Immature natural killer cell (primary cell): ENCODE data around the gene TMED6. TPM values are rescaled to one million over a fixed set of nuclear protein-coding genes. Genes with fewer than 3 reads are reported as not detected.
"Not testable (repeated sequence)": the region's sequence is repeated elsewhere in the genome, so short reads cannot be mapped to it uniquely, and the experiment has no call there.

Experiments
- DNase-seq, 3 donors: peaks; one replicate each; pipeline ENCODE4 v3.0.0; 2022; ENCODE audit warnings: mixed read lengths in 1 of 3
- H3K27ac Mint-ChIP-seq, 6 donors: one replicate each; pipeline ENCODE4 v1.8.0; 2020; ENCODE audit warnings: mixed read lengths in 6 of 6, mild to moderate bottlenecking in 5 of 6, inconsistent platforms in 4 of 6, moderate library complexity in 3 of 6
- H3K27me3 Mint-ChIP-seq, 3 donors: one replicate each; pipeline ENCODE4 v1.8.0; 2020 to 2021; ENCODE audit warnings: low read depth in 3 of 3, mild to moderate bottlenecking in 3 of 3, mixed read lengths in 3 of 3, moderate library complexity in 3 of 3, inconsistent platforms in 1 of 3
- H3K36me3 Mint-ChIP-seq, 3 donors: one replicate each; pipeline ENCODE4 v1.8.0; 2020; ENCODE audit warnings: mixed read lengths in 3 of 3, inconsistent platforms in 2 of 3, mild to moderate bottlenecking in 2 of 3
- H3K4me1 Mint-ChIP-seq, 2 donors: one replicate each; pipeline ENCODE4 v1.8.0; 2020; ENCODE audit warnings: inconsistent platforms in 2 of 2, mild to moderate bottlenecking in 2 of 2, mixed read lengths in 2 of 2, moderate library complexity in 1 of 2
- H3K4me3 Mint-ChIP-seq, 5 donors: one replicate each; pipeline ENCODE4 v1.8.0; 2020; ENCODE audit warnings: mild to moderate bottlenecking in 5 of 5, mixed read lengths in 5 of 5, inconsistent platforms in 3 of 5, moderate library complexity in 3 of 5
- H3K9me3 Mint-ChIP-seq, 6 donors: one replicate each; pipeline ENCODE4 v1.8.0; 2020; ENCODE audit warnings: mild to moderate bottlenecking in 6 of 6, mixed read lengths in 6 of 6, inconsistent platforms in 4 of 6, moderate library complexity in 3 of 6
- polyA plus RNA-seq, 3 donors: library from polyadenylated mRNA; unstranded; fragments of 300-500 nt; fragmentation: Illumina TruSeq; gene quantifications; one replicate each; pipeline ENCODE4 v1.2.3, GENCODE V29; 2021

Gene TMED6
- polyA plus RNA-seq, 3 donors from 2014 or later: not detected

GRCh38 chr16:69376393-69377059, 24.9 kb upstream of the TMED6 start:
- DNase-seq: no peak
- Mint-ChIP-seq H3K27ac (no peak overlapping the region), H3K36me3 (peaks cover 6 to 23% (median 16%) of the 10 kb centered on the region in 3 donors), H3K4me1 (peaks cover 0 to 14% of the 10 kb centered on the region in 2 donors), H3K27me3 (peaks cover 0 to 2% (median 1%) of the 10 kb centered on the region in 3 donors), H3K4me3 (no peak overlapping the region), H3K9me3 (peaks cover 0 to 3% (median 0%) of the 10 kb centered on the region in 6 donors)

- no peak overlapping the region for H3K4me3 Mint-ChIP-seq
- peaks cover 12 to 30% (median 24%) of the 10 kb centered on the region in 3 donors for H3K36me3 Mint-ChIP-seq
- H3K4me1 Mint-ChIP-seq: peaks cover 5 to 25% of the 10 kb centered on the region in 2 donors
- no peak for DNase-seq
- H3K27ac Mint-ChIP-seq: peak overlapping the region in 1 of 6 donors; percentile 30
- H3K9me3 Mint-ChIP-seq: peaks cover 0 to 4% (median 0%) of the 10 kb centered on the region in 6 donors
- peaks cover 0 to 2% (median 0%) of the 10 kb centered on the region in 3 donors for H3K27me3 Mint-ChIP-seq
Measured at GRCh38 chr16:69373019-69373418, 21.4 kb upstream of the TMED6 start.

- peak overlapping the region in 2 of 6 donors; percentile 49 to 55 for H3K27ac Mint-ChIP-seq
- peaks cover 0 to 2% (median 0%) of the 10 kb centered on the region in 3 donors for H3K27me3 Mint-ChIP-seq
- H3K4me3 Mint-ChIP-seq: no peak overlapping the region
- peaks cover 5 to 25% of the 10 kb centered on the region in 2 donors for H3K4me1 Mint-ChIP-seq
- DNase-seq: no peak
- H3K36me3 Mint-ChIP-seq: peaks cover 7 to 37% (median 21%) of the 10 kb centered on the region in 3 donors
- H3K9me3 Mint-ChIP-seq: peaks cover 0 to 4% (median 0%) of the 10 kb centered on the region in 6 donors
Measured at GRCh38 chr16:69371564-69371963, 20.0 kb upstream of the TMED6 start.

GRCh38 chr16:69368866-69369265, 17.3 kb upstream of the TMED6 start:
- Mint-ChIP-seq H3K27me3 (peaks cover 0 to 2% (median 0%) of the 10 kb centered on the region in 3 donors), H3K4me1 (peaks cover 5 to 25% of the 10 kb centered on the region in 2 donors), H3K27ac (no peak overlapping the region), H3K9me3 (peaks cover 0 to 4% (median 0%) of the 10 kb centered on the region in 6 donors), H3K36me3 (peaks cover 15 to 51% (median 25%) of the 10 kb centered on the region in 3 donors), H3K4me3 (no peak overlapping the region)
- DNase-seq: no peak

- Mint-ChIP-seq H3K4me3 (no peak overlapping the region), H3K9me3 (peaks cover 0 to 3% (median 0%) of the 10 kb centered on the region in 6 donors), H3K27me3 (no peaks in the 10 kb centered on the region), H3K27ac (peak overlapping the region in 2 of 6 donors; percentile 9 to 23), H3K4me1 (peaks cover 7 to 23% of the 10 kb centered on the region in 2 donors), H3K36me3 (peaks cover 15 to 55% (median 21%) of the 10 kb centered on the region in 3 donors)
- no peak for DNase-seq
Measured at GRCh38 chr16:69367980-69368379, 16.4 kb upstream of the TMED6 start.

- Mint-ChIP-seq H3K4me3 (no peak overlapping the region), H3K27me3 (no peaks in the 10 kb centered on the region), H3K9me3 (peaks cover 0 to under 1% (median 0%) of the 10 kb centered on the region in 6 donors), H3K27ac (no peak overlapping the region), H3K4me1 (peaks cover 7 to 20% of the 10 kb centered on the region in 2 donors), H3K36me3 (peaks cover 15 to 56% (median 17%) of the 10 kb centered on the region in 3 donors)
- DNase-seq: no peak
Measured at GRCh38 chr16:69366431-69366830, 14.8 kb upstream of the TMED6 start.

GRCh38 chr16:69365901-69366300, 14.3 kb upstream of the TMED6 start:
- DNase-seq: no peak
- Mint-ChIP-seq H3K9me3 (no peaks in the 10 kb centered on the region), H3K4me1 (peaks cover 7 to 20% of the 10 kb centered on the region in 2 donors), H3K27me3 (no peaks in the 10 kb centered on the region), H3K27ac (no peak overlapping the region), H3K36me3 (peaks cover 15 to 56% (median 16%) of the 10 kb centered on the region in 3 donors), H3K4me3 (no peak overlapping the region)

- H3K9me3 Mint-ChIP-seq: no peaks in the 10 kb centered on the region
- no peak overlapping the region for H3K4me3 Mint-ChIP-seq
- no peaks in the 10 kb centered on the region for H3K27me3 Mint-ChIP-seq
- H3K36me3 Mint-ChIP-seq: peaks cover 4 to 42% (median 8%) of the 10 kb centered on the region in 3 donors
- DNase-seq: no peak
- H3K27ac Mint-ChIP-seq: peak overlapping the region in 2 of 6 donors; percentile 53 to 68
- H3K4me1 Mint-ChIP-seq: peaks cover 2 to 3% of the 10 kb centered on the region in 2 donors
Measured at GRCh38 chr16:69364088-69364487, 12.5 kb upstream of the TMED6 start.

GRCh38 chr16:69363281-69363717, 11.7 kb upstream of the TMED6 start:
- Mint-ChIP-seq H3K27ac (peak overlapping the region in 2 of 6 donors; percentile 3 to 80), H3K4me1 (peaks cover 0 to 2% of the 10 kb centered on the region in 2 donors), H3K27me3 (no peaks in the 10 kb centered on the region), H3K36me3 (peaks cover 4 to 40% (median 8%) of the 10 kb centered on the region in 3 donors), H3K4me3 (no peak overlapping the region), H3K9me3 (no peaks in the 10 kb centered on the region)
- no peak for DNase-seq

GRCh38 chr16:69360070-69360469, 8.5 kb upstream of the TMED6 start:
- not testable (repeated sequence) for H3K4me1 Mint-ChIP-seq, H3K27ac Mint-ChIP-seq, DNase-seq, H3K27me3 Mint-ChIP-seq, H3K9me3 Mint-ChIP-seq, H3K4me3 Mint-ChIP-seq
- peaks cover 2 to 33% (median 7%) of the 10 kb centered on the region in 3 donors for H3K36me3 Mint-ChIP-seq

GRCh38 chr16:69350536-69351133, 951 bp downstream of the TMED6 start:
- DNase-seq: no peak
- Mint-ChIP-seq H3K4me1 (peaks cover 8 to 13% of the 10 kb centered on the region in 2 donors), H3K27me3 (peaks cover 0 to 2% (median 0%) of the 10 kb centered on the region in 3 donors), H3K27ac (no peak overlapping the region), H3K4me3 (no peak overlapping the region), H3K9me3 (no peaks in the 10 kb centered on the region), H3K36me3 (peaks cover 7 to 15% (median 9%) of the 10 kb centered on the region in 3 donors)

GRCh38 chr16:69349536-69349935, 2.0 kb downstream of the TMED6 start:
- Mint-ChIP-seq H3K27ac (peak overlapping the region in 1 of 6 donors; percentile 21), H3K9me3 (no peaks in the 10 kb centered on the region)

GRCh38 chr16:69348222-69348621, 3.4 kb downstream of the TMED6 start:
- peaks cover 2 to 13% (median 7%) of the 10 kb centered on the region in 3 donors for H3K36me3 Mint-ChIP-seq
- no peak overlapping the region for H3K27ac Mint-ChIP-seq
- no peak for DNase-seq
- no peaks in the 10 kb centered on the region for H3K27me3 Mint-ChIP-seq
- peaks cover 11 to 17% of the 10 kb centered on the region in 2 donors for H3K4me1 Mint-ChIP-seq
- no peak overlapping the region for H3K4me3 Mint-ChIP-seq
- no peaks in the 10 kb centered on the region for H3K9me3 Mint-ChIP-seq

More at GRCh38 chr16:69349536-69349935, 2.0 kb downstream of the TMED6 start:
- no peak for DNase-seq
- peaks cover 11 to 15% of the 10 kb centered on the region in 2 donors for H3K4me1 Mint-ChIP-seq
- H3K4me3 Mint-ChIP-seq: no peak overlapping the region
- H3K27me3 Mint-ChIP-seq: no peaks in the 10 kb centered on the region
- H3K36me3 Mint-ChIP-seq: peaks cover 4 to 10% (median 9%) of the 10 kb centered on the region in 3 donors

GRCh38 chr16:69346683-69347082, 4.9 kb downstream of the TMED6 start:
- Mint-ChIP-seq H3K36me3 (peaks cover under 1 to 12% (median under 1%) of the 10 kb centered on the region in 3 donors), H3K27ac (peak overlapping the region in 2 of 6 donors; percentile 62 to 78)
- no peak for DNase-seq

More at GRCh38 chr16:69346683-69347082, 4.9 kb downstream of the TMED6 start:
- Mint-ChIP-seq H3K27me3 (peaks cover 0 to 1% (median 0%) of the 10 kb centered on the region in 3 donors), H3K9me3 (no peaks in the 10 kb centered on the region), H3K4me3 (no peak overlapping the region), H3K4me1 (peaks cover 11 to 24% of the 10 kb centered on the region in 2 donors)
